Rectal smooth muscle tissue (tissue), 1 donor: Measurements from ENCODE around the gene MCAM.

Source experiments
- H3K27ac ChIP-seq: one replicate; pipeline ENCODE4 v1.7.0; 2013; ENCODE audit warnings: low read depth, low read length, inconsistent platforms
- H3K27me3 ChIP-seq: one replicate; pipeline ENCODE4 v1.7.0; 2013; ENCODE audit warnings: low read length; ENCODE audit not compliant: control insufficient read depth, insufficient read depth
- H3K36me3 ChIP-seq: one replicate; pipeline ENCODE4 v1.7.0; 2013; ENCODE audit warnings: low read length; ENCODE audit not compliant: control insufficient read depth, insufficient read depth
- H3K4me1 ChIP-seq: one replicate; pipeline ENCODE4 v1.7.0; 2013; ENCODE audit warnings: low read length; ENCODE audit not compliant: control insufficient read depth, insufficient read depth
- H3K4me3 ChIP-seq: one replicate; pipeline ENCODE4 v1.7.0; 2013; ENCODE audit warnings: low read length
- H3K9ac ChIP-seq: one replicate; pipeline ENCODE4 v1.7.0; 2013; ENCODE audit warnings: low read length

The MCAM gene

GRCh38 chr11:119334174-119334930 lies 17.4 kb upstream of the MCAM start, which contains the start of gene RNF26:
Gene RNF26 (plus strand): TSS chr11:119334527. CDS start chr11:119335123, 596 bp downstream.
- peak within 1 kb of the TSS; percentile 96 for H3K4me3 ChIP-seq
- peak within 1 kb of the TSS; percentile 75 for H3K9ac ChIP-seq
- H3K36me3 ChIP-seq: no peaks in the 10 kb centered on the region
- no peaks in the 10 kb centered on the region for H3K27me3 ChIP-seq
- peaks cover 19% of the 10 kb centered on the region for H3K4me1 ChIP-seq
- peak within 1 kb of the TSS; percentile 78 for H3K27ac ChIP-seq

- H3K36me3 ChIP-seq: no peaks in the 10 kb centered on the region
- no peaks in the 10 kb centered on the region for H3K27me3 ChIP-seq
- no peak overlapping the region for H3K9ac ChIP-seq
- H3K27ac ChIP-seq: no peak overlapping the region
- no peak overlapping the region for H3K4me3 ChIP-seq
- H3K4me1 ChIP-seq: peaks cover 8% of the 10 kb centered on the region
These were observed 15.3 kb upstream of the MCAM start for GRCh38 chr11:119332111-119332765.

GRCh38 chr11:119330237-119330636 lies 13.3 kb upstream of the MCAM start:
- no peaks in the 10 kb centered on the region for H3K27me3 ChIP-seq
- no peak overlapping the region for H3K27ac ChIP-seq
- H3K36me3 ChIP-seq: no peaks in the 10 kb centered on the region
- H3K4me1 ChIP-seq: peaks cover 4% of the 10 kb centered on the region
- no peak overlapping the region for H3K4me3 ChIP-seq
- no peak overlapping the region for H3K9ac ChIP-seq

- Histone ChIP-seq H3K27me3 (no peaks in the 10 kb centered on the region), H3K4me1 (no peaks in the 10 kb centered on the region), H3K4me3 (no peak overlapping the region), H3K27ac (no peak overlapping the region), H3K9ac (no peak overlapping the region), H3K36me3 (no peaks in the 10 kb centered on the region)
These were observed 12.4 kb upstream of the MCAM start for GRCh38 chr11:119329320-119329719.

- Histone ChIP-seq H3K36me3 (no peaks in the 10 kb centered on the region), H3K27me3 (no peaks in the 10 kb centered on the region), H3K4me3 (no peak overlapping the region), H3K4me1 (peaks cover 17% of the 10 kb centered on the region), H3K27ac (no peak overlapping the region), H3K9ac (no peak overlapping the region)
These were observed 7.3 kb upstream of the MCAM start for GRCh38 chr11:119324189-119324588.

GRCh38 chr11:119323532-119324033 lies 6.7 kb upstream of the MCAM start:
- Histone ChIP-seq H3K27ac (no peak overlapping the region), H3K27me3 (no peaks in the 10 kb centered on the region), H3K9ac (no peak overlapping the region), H3K4me1 (peaks cover 24% of the 10 kb centered on the region), H3K36me3 (no peaks in the 10 kb centered on the region), H3K4me3 (no peak overlapping the region)

- Histone ChIP-seq H3K4me1 (peaks cover 29% of the 10 kb centered on the region), H3K27me3 (no peaks in the 10 kb centered on the region), H3K9ac (no peak overlapping the region), H3K4me3 (no peak overlapping the region), H3K36me3 (no peaks in the 10 kb centered on the region), H3K27ac (no peak overlapping the region)
These were observed 6.1 kb upstream of the MCAM start for GRCh38 chr11:119322921-119323531.

- Histone ChIP-seq H3K27ac (peak overlapping the region; percentile 91), H3K9ac (no peak overlapping the region), H3K4me1 (peaks cover 36% of the 10 kb centered on the region), H3K36me3 (no peaks in the 10 kb centered on the region), H3K27me3 (no peaks in the 10 kb centered on the region), H3K4me3 (no peak overlapping the region)
These were observed 5.4 kb upstream of the MCAM start for GRCh38 chr11:119322360-119322739.

GRCh38 chr11:119320776-119321524 lies 4.0 kb upstream of the MCAM start:
- peaks cover 37% of the 10 kb centered on the region for H3K4me1 ChIP-seq

GRCh38 chr11:119320240-119320775 lies 3.4 kb upstream of the MCAM start:
- Histone ChIP-seq H3K36me3 (no peaks in the 10 kb centered on the region), H3K9ac (peak overlapping the region; percentile 45), H3K27me3 (peaks cover 2% of the 10 kb centered on the region), H3K27ac (peak overlapping the region; percentile 91), H3K4me1 (peaks cover 40% of the 10 kb centered on the region), H3K4me3 (peak overlapping the region; percentile 66)

More at GRCh38 chr11:119320776-119321524, 4.0 kb upstream of the MCAM start:
- no peaks in the 10 kb centered on the region for H3K36me3 ChIP-seq
- H3K27me3 ChIP-seq: no peaks in the 10 kb centered on the region
- peak overlapping the region; percentile 66 for H3K4me3 ChIP-seq
- H3K27ac ChIP-seq: peak overlapping the region; percentile 91
- H3K9ac ChIP-seq: peak overlapping the region; percentile 76

GRCh38 chr11:119319700-119320239 lies 2.8 kb upstream of the MCAM start:
- peak overlapping the region; percentile 91 for H3K27ac ChIP-seq
- no peak overlapping the region for H3K4me3 ChIP-seq
- peaks cover 42% of the 10 kb centered on the region for H3K4me1 ChIP-seq
- H3K27me3 ChIP-seq: peaks cover 3% of the 10 kb centered on the region
- no peaks in the 10 kb centered on the region for H3K36me3 ChIP-seq
- no peak overlapping the region for H3K9ac ChIP-seq
